HS-5 (cell line): ENCODE measurements around the gene FAM193B.
A peak's percentile ranks its signal among the peaks of the same experiment; 100 is the strongest.
"Not testable (repeated sequence)": the region's sequence is repeated elsewhere in the genome, so short reads cannot be mapped to it uniquely, and the experiment has no call there.

ENCODE experiments used
- DNase-seq: peaks from one replicate; pipeline ENCODE4 v3.0.0-alpha.2; 2012; ENCODE audit warnings: low read depth

The FAM193B gene

DNA sequence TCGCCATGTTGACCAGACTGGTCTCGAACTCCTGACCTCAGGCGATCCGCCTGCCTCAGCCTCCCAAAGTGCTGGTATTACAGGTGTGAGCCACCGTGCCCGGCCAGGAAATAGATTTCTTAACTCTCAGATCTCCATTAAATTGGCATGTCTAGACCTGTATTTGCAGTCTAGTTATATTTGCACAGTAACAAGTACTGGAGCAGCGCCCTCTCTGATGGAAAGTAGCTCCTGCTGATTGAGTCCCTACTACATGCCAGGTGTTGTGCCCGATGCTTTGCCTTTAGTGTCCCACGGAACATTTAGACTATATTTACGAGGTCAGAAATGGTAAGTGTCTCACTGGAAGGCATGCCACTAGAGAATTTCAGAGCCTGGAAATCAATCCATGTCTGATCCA, 21.8 kb upstream of the FAM193B start:
- no peak for DNase-seq

DNA sequence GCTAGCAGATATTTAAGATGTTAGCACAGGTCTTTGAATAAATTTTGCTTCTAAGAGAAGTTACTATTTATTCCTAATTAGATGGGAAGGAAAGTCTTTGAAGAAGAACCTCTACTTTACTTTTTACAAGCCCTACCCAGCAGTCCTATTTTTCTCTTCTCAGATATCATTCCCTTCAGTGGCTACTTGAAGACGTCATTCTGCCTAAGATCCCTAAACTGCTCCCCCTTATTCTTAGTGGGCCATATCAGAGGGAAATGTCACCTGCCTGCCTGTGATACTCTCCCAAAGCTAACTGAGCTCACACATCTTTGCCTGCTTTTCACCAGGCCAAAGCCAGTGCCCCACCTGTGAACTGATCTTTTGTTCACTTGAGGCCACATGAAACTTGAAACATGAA, 21.1 kb upstream of the FAM193B start:
- DNase-seq = no peak

DNA sequence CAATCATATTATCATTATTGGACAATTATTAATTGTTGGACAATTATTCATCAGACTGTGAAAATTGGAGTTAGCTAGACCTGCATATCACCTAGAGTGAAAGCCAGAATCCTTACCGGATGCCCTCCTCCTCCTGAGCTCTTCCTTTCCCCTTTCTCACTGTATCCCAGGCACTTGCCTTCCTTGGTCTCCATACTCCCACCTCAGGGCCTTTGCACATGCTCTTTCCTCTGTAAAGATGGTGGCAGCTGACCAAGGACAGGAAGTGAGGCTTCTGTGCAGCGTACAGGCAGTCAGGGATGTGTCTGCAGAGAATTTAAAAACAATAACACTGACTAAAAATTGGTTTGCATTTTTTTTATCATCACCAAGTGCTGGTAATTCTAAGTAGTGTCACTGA, 15.5 kb upstream of the FAM193B start:
- no peak for DNase-seq

DNA sequence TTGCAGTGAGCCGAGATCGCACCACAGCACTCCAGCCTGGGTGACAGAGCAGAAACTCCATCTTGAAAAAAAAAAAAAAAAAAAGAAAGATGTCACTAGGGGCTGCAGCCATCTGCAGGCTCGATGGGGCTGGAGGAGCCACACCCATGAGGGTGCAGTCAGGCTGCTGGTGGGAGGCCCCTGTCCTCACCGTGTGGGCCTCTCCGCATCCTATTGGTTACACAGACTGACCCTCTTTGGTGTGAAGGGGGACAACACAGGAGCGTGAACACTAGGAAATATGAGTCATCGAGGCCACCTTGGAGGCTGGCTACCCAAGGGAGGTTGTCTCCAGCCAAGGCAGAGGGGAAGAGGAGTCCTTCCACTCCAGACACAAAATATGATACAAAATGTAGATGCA, 14.0 kb upstream of the FAM193B start:
- no peak for DNase-seq

DNA sequence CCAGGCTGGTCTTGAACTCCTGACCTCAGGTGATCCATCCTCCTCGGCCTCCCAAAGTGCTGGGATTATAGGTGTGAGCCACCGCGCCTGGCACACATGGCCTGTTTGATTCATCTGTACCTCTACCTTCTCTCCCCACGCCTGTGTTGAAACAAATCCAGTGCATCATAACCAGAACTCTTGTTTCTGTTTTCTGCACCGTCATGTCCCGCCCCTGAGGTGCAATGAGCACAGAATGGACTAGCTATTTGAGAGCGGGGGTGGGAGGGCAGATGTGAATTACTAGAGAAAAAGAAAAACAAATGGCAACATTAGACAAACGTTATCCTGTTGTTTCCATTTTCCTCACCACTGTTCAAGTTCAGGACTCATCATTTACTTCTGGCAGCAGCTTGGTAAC, 10.7 kb upstream of the FAM193B start:
- DNase-seq = no peak

DNA sequence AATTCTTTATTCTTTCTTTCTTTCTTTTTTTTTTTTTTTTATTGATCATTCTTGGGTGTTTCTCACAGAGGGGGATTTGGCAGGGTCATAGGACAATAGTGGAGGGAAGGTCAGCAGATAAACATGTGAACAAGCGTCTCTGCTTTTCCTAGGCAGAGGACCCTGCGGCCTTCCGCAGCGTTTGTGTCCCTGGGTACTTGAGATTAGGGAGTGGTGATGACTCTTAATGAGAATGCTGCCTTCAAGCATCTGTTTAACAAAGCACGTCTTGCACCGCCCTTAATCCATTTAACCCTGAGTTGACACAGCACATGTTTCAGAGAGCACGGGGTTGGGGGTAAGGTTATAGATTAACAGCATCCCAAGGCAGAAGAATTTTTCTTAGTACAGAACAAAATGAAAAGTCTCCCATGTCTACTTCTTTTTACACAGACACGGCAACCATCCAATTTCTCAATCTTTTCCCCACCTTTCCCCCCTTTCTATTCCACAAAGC, 5.1 kb upstream of the FAM193B start:
- DNase-seq = not testable (repeated sequence)

DNA sequence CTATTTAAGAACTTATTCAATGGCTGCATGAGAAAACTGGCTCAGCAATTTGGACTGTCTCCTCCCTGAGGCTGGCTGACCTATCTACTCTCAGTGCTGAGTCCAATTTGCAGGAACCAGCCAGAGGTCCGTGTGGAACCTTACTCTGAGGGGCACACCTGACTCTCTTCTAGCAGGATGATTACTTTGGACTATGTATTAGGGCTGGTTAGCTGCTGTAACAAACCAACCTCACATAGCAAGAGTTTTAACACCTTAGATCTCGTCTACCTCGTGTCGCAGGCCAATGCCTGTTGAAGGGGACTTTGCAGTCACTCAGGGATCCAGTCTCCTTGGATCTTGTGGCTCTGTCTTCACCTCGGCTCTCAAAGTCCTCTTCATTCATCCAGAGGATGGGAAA, 3.4 kb upstream of the FAM193B start:
- no peak for DNase-seq

DNA sequence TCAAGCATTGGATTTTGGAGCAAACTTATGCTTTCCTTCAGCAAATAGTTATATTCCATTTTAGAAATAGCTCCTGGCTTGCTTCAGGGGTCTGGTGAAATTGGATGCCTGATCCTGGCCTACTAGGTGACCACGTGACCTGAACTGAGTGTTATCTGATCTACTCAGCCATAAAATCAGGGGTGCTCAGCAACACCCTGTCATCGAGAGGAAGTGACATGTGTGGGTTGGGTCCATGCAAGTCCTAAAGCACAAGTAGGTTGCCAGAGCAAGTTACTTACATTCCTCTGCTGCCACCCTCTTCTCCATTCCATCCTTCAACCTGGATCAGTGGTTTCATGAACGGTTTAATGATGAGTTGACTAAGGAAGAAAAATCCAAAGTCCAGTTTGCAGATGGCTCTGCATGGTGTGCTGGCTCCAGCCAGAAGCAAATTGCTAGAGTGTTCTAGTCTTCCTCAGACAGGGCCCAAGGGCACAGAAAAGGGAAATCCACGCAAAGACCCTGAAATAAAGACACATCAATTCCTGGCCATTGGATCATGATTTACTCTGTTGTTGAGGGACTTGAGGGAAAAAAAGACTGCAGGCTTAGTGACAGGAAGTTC, 2.8 kb upstream of the FAM193B start:
- no peak for DNase-seq

DNA sequence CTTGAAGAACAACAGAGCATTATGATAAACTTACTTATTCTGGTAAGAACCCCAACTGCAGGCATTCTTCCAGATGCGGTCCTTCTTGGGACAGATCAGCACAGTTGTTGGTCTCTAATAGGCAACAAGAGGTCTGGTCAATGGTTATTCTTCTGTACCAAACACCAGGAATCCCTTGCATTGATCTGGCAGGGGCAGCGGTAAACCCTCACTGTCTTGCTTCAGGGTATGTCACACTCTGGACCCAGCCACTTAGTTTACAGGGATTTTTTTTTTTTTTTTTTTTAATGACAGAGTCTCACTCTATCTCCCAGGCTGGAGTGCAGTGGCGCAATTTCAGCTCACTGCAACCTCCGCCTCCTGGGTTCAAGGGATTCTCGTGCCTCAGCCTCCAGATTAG, 1.3 kb upstream of the FAM193B start:
- DNase-seq = no peak

DNA sequence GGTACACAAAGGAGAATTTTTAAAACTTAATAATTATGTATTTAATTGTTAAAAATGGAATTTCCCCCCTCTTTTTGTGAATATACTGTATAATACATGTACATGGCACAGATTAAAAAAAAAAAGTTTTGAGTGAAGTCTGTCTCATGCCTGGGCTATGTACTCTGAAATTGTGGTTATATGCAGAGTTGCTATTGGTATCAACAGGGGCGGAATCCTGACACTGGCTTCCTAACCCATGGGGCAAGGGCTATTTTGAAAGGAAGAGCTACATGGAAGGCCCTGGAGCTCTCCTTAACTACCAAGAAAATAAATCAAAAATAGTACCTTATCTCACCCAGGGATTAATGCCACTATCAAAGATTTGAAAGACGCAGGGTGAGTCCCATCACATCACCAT, 865 bp upstream of the FAM193B start:
- no peak for DNase-seq

DNA sequence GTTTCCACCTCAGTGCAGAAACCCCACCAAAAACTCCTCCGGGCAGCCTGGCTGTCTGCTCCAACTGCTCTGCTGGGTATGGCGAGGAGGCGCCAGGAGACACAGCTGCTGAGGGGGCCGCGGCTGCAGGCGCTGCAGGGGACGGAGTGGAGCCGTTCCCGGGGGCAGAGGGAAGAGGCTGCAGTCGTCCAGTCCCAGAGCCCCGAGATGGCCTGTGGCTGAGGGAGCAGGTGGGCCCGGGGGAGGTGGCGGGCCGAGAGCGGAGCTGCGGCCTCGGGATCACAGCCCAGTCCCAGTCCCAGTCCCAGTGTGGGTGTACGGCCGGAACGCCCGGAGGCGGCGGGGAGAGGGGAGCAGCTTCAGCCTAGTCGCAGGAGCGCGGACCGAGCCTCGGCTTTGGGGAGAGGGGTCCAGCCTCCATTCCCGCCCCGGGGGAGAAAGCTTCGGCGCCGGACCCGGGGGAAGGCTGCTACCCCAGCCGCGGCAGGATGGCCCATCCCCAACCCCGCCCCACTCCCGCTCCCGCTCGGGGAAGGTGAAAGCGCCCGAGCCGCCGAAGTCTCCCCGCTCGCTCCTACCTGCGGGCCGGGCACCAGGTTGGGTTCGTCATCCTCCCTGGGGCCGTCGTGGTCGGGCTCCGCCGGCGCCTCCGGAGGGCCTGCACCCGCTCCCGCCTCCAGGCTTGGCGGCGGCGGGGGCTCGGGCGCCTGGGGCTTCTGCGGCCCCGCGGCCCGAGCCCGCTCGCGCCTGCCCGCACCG, 513 bp downstream of the FAM193B start:
- no peak for DNase-seq

DNA sequence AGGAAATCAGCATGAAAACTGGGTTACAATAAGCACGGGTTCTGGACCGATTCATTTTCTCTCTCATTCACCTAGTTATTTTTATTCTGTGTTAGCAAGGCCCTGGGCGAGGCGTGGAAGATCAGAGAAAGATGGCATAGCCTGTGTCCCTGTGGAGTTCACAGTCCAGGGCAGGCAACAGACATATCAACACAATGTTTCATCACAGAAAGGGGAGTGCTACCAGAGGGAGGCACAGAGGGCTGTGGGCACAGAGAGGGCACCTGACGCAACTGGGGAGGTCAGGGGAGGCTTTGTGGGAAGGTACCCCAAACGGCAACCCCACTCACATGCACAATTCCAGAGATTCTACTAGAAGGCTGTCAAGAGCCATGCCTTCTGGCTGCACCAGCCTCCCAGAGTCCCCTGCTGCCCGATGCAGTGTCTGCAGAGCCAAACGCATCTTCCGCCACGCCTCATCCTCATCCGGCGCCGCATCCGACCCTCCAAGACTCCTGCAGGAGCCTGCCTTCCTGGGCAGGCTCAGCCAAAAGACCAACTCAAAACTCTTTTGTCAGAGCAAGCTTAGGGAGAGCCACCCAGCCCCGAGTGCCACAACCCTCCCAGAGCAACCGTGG, 1.4 kb downstream of the FAM193B start:
- no peak for DNase-seq

DNA sequence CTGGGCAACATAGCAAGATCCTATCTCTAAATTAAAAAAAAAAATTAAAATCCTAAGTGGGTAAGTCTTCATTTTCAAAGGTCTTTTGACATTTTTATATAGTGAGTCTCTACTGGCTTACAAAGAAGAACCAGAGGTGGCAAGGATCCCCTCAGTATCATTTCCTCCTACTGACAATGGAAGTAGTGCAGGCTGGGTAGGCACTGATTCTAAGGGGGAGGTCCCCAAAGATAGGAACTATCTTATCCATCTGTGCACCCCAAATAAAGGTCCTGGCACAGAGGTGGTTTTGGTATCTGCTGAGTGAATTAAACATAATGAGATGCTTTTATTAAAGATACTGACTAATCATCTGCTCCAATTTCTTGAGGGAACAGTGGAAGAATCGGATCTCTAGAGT, 4.2 kb downstream of the FAM193B start:
- DNase-seq = no peak

DNA sequence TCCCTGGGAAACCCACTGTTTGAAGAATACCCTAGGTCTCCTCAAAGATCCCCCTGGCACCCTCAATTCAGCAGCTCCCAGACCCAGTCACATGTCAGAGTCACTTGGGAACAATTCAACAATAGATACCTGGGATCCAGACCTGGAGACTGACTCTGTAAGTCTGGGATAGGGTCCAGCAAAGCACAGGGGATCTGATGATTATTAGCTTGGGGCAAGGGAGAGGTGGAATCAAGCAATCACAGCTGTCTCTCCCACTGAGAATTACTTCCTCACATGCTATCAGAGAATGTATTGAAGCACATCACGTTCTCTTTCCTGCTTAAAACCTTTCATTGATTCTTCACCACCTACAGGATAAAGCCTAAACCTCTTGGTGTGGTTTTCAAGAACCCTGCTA, 5.9 kb downstream of the FAM193B start:
- DNase-seq = no peak

DNA sequence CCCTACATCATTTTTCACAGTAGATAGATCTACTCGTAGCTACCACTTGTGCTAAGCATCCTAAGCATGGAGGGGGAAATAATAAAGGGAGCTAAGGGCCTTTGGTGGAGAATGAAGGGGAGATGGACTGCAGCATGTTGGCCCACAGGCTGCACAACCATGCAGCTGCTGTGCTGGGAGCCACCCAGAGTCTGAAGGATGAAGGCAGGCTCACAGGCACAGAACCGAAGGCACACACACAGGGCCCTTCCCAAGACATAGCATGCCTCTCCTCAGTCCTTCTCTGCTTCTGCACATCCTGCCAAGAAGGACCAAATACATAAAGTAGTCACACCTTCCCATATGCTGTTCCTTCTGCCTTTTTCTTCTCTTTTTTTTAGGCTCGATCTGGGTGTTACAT, 6.6 kb downstream of the FAM193B start:
- DNase-seq = no peak

DNA sequence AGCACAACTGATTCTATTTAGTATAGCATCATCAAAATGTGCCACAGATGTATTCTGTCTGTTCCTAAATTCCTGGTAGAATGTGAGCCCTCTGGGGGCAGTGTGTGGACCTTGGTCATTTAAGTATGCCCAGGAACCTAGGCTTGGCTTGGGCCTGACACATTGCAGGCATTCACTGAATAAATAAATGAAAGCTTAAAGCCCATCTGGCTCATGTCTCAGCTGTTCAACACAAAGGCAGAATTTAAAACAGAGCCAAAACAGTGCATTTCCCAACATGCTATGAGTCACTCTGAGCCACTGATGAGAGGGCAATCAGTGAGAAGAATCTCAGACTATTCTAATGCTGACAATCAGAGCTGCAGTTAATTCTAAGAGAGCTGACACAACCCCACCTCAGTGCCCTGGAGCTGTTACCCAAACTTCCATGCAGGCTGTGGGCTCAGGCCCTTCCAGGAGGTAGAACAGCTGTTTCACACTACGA, 8.1 kb downstream of the FAM193B start:
- DNase-seq = peak; percentile 99

DNA sequence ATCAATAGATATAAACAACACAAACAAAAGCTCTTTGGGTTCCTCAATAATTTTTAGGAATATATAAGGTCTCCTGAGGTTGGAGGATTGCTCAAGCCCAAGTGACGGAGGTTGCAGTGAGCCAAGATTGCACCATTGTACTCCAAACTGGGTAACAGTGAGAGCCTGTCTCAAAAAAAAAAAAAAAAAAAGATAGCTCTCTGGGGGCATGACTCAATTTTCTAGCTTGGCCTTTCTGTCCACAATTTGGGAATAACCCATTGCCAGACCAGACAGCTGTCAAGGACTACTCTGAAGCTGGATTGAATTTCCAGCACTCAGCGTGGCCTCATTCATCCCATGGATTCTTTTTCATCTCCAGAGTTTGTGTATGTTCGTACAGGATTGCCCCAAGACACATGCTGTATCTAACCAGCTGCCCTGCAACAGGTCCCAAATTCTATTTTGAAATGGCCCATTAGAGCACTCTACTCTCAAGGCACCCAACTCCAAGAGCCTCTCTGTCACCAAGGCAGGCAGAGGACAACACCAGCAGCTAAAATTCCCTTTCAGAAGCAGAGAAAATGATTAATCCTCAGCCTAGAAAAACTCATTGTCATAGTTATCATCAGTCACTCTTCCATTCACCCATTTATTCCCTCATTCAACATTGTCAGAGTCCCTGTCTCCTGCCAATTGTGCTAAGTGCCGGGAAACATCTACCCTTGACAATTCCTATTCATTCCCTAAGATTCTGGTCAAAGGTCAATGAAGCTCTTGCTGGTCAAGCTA, 8.7 kb downstream of the FAM193B start:
- peak; percentile 76 for DNase-seq

DNA sequence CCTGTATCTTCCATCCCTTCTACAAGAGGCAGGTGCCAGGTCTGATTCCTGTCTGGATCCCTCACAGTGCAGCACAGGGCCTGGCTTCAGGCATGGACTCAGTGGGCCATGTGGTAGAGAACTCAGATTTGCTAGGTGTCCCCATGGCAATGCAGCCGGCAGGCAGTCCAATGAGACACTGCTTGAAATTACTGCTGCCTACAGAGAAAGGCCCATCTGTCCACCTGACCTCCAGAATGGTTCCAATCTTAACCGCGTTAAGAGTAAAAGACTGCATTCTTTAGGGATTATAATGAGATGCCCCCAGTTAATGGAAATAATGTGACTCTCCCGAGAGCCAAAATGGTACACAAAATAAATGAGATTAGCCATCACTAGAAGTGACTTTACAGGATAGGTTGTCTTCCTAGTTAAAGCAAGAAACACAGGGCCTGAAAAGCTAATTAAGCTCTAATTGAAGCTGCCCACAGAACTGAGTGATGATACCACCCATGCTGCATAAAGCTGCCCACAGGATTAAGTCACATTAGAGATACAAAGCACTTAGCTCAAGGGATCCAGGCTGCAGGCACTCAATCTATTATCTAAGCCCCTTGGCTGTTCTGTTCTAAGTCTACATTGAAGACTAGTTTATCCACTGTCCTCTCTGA, 11.4 kb downstream of the FAM193B start:
- DNase-seq = no peak

DNA sequence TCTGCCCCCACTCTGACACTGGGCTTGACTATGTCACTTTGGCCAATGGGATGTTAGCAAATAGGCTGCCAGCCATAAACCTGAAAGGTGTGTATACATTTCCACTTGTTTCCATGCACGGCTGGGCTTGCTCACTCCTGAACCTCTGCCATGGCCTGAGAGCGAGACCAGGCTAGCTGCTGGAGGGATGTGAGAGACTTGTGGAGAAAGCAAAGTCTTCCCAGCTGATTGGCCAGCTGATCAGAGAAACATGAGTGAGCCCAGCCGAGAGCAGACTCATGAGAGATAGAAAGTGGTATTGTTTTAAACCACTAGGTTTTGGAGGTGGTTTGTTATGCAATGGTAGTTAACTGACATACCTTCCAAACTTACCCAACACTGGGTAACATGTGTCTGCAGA, 13.9 kb downstream of the FAM193B start:
- no peak for DNase-seq

DNA sequence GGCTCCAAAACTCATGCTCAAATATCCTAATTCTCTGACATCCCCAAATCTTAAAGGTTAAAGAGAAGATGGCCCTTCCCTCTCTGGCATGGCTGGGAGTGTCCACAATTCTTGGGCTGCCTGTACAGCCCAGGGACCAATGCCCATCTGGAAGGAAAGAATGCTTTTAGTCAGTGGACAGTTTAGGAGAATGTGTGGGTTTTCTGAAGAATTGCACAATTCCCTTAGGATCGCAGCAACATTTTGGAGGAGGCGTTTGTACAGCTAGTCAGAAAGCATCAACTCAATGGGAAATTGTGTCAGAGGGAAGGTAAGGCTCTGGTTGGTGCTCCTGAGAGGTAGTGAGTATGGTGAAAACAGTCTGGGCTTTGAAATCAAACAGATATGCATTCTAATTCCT, 15.0 kb downstream of the FAM193B start:
- peak; percentile 69 for DNase-seq

DNA sequence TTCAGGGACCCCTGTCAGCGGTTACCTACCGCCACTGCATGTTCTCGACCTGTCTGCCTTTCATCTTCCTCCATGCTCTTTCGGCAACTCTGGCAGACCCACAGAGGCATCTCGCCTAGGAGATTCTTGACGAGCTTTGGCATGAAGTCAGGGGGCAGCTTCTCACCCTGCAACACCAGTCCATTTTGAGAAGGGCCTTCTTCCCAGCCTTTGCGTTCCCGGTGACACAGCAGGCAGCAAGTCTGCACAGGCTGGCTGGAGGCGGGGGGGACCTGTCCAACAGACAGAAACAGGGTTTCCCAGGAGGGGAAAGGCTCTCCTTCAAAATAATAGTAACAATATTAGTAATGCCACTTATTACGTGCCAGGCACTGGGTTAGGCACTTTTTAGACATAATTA, 15.5 kb downstream of the FAM193B start:
- no peak for DNase-seq
